GM13977 (cell line): Measurements from ENCODE around the gene TIAM1.

Experiments
- DNase-seq: peaks from one replicate; pipeline ENCODE4 v3.0.0; 2012; ENCODE audit warnings: low spot score
- CTCF ChIP-seq: IDR thresholded peaks from 2 replicates; pipeline ENCODE4 v1.5.1; 2012; ENCODE audit warnings: mild to moderate bottlenecking, control low read depth; ENCODE audit not compliant: insufficient read depth; ENCODE audit errors: extremely low read depth, missing control alignments
- in situ Hi-C: fragments of 300-500 bp; cut with MboI; formaldehyde crosslinking; loops from one replicate; pipeline ENCODE4 v1.12.0; 2022; ENCODE audit warnings: low sequenced_read_pairs, low pct_unique_long_range_greater_than_20kb, mixed read lengths, inconsistent platforms; ENCODE audit not compliant: unreplicated experiment

TIAM1 gene

GRCh38 chr21:31349208-31349607 lies 5.1 kb upstream of the TIAM1 start:
- no peak for TF ChIP-seq CTCF
- DNase-seq, result no peak
- in situ Hi-C loops, result no loop called here

- in situ Hi-C loops, result no loop called here
- DNase-seq, result no peak
- TF ChIP-seq CTCF, result no peak
Measured at GRCh38 chr21:31348188-31348587, 4.1 kb upstream of the TIAM1 start.

- DNase-seq, result no peak
- in situ Hi-C loops, result no loop called here
- no peak for TF ChIP-seq CTCF
Measured at GRCh38 chr21:31347435-31348032, 3.5 kb upstream of the TIAM1 start.

GRCh38 chr21:31346256-31346821 lies 2.3 kb upstream of the TIAM1 start:
- in situ Hi-C loops, result no loop called here
- DNase-seq, result no peak
- no peak for TF ChIP-seq CTCF

- DNase-seq, result no peak
- in situ Hi-C loops, result no loop called here
- no peak for TF ChIP-seq CTCF
Measured at GRCh38 chr21:31345136-31345535, 1.1 kb upstream of the TIAM1 start.

GRCh38 chr21:31343030-31343510 lies 991 bp downstream of the TIAM1 start:
- TF ChIP-seq CTCF, result no peak
- in situ Hi-C loops, result no loop called here

More at GRCh38 chr21:31343030-31343510, 991 bp downstream of the TIAM1 start:
- no peak for DNase-seq
